Fibroblast of the conjunctiva (primary cell): Measurements from ENCODE around the gene FAM20C.

Experiments
- DNase-seq: peaks from one replicate; pipeline ENCODE4 v3.0.0-alpha.2; 2010; ENCODE audit warnings: low read depth

FAM20C gene

GRCh38 chr7:272631-273030 is 80.3 kb downstream of the FAM20C start:
- DNase-seq = no peak

GRCh38 chr7:273327-273726 is 81.0 kb downstream of the FAM20C start:
- DNase-seq = no peak

GRCh38 chr7:274266-274665 is 81.9 kb downstream of the FAM20C start:
- no peak for DNase-seq

- no peak for DNase-seq
Observed at GRCh38 chr7:276230-276835, 84.0 kb downstream of the FAM20C start.

- no peak for DNase-seq
Observed at GRCh38 chr7:277228-277627, 84.9 kb downstream of the FAM20C start.

GRCh38 chr7:278081-278480 is 85.7 kb downstream of the FAM20C start:
- DNase-seq = no peak

- no peak for DNase-seq
Observed at GRCh38 chr7:279821-280220, 87.5 kb downstream of the FAM20C start.

- no peak for DNase-seq
Observed at GRCh38 chr7:280461-280860, 88.1 kb downstream of the FAM20C start.

GRCh38 chr7:281637-282036 is 89.3 kb downstream of the FAM20C start:
- DNase-seq = no peak

- no peak for DNase-seq
Observed at GRCh38 chr7:282621-283020, 90.2 kb downstream of the FAM20C start.

- no peak for DNase-seq
Observed at GRCh38 chr7:284762-285722, 92.7 kb downstream of the FAM20C start.

- DNase-seq = no peak
Observed at GRCh38 chr7:285731-286130, 93.4 kb downstream of the FAM20C start.

GRCh38 chr7:286266-286665 is 93.9 kb downstream of the FAM20C start:
- no peak for DNase-seq

- no peak for DNase-seq
Observed at GRCh38 chr7:288671-289101, 96.3 kb downstream of the FAM20C start.

- DNase-seq = no peak
Observed at GRCh38 chr7:289209-289755, 96.9 kb downstream of the FAM20C start.

- no peak for DNase-seq
Observed at GRCh38 chr7:289756-290553, 97.6 kb downstream of the FAM20C start, which contains the start of gene FOXL3. Gene FOXL3, plus strand, starts transcription at chr7:290170. Its CDS starts 0 bp downstream, at chr7:290170.

- DNase-seq = no peak
Observed at GRCh38 chr7:290554-291372, 98.4 kb downstream of the FAM20C start.

GRCh38 chr7:291373-292092 is 99.2 kb downstream of the FAM20C start:
- DNase-seq = no peak

- DNase-seq = no peak
Observed at GRCh38 chr7:292226-292625, 99.9 kb downstream of the FAM20C start.

- DNase-seq = no peak
Observed at GRCh38 chr7:292826-293225, 100.5 kb downstream of the FAM20C start.
